ENCODE results near the gene NRTN. TPM values are rescaled to one million over a fixed set of nuclear protein-coding genes. Genes with fewer than 3 reads are reported as not detected.
"Not testable (repeated sequence)": the region's sequence is repeated elsewhere in the genome, so short reads cannot be mapped to it uniquely, and the experiment has no call there.

NRTN gene
- total RNA-seq, 1 donor: 0.10 TPM

DNA sequence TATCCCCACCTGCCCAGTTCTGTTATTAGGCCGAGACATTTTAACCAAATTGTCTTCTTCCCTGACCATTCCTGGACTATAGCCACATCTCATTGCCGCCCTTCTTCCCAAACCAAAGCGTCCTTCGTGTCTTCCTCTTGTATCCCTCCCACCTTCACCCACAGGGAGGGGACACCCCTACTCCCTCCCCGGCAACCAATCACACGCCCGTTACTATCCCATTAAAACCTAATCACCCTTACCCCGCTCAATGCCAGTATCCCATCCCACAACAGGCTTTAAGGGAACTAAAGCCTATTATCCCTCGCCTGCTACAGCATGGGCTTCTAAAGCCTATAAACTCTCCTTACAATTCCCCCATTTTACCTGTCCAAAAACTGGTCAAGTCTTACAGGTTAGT lies 50.3 kb downstream of the NRTN start:
- not testable (repeated sequence) for H3K9me3 ChIP-seq (ENCODE audit: low read depth, low read length); H3K27me3 ChIP-seq (ENCODE audit: insufficient read depth, low read length); H3K4me3 ChIP-seq (ENCODE audit: low read length); H3K4me1 ChIP-seq (ENCODE audit: insufficient read depth, low read length)

DNA sequence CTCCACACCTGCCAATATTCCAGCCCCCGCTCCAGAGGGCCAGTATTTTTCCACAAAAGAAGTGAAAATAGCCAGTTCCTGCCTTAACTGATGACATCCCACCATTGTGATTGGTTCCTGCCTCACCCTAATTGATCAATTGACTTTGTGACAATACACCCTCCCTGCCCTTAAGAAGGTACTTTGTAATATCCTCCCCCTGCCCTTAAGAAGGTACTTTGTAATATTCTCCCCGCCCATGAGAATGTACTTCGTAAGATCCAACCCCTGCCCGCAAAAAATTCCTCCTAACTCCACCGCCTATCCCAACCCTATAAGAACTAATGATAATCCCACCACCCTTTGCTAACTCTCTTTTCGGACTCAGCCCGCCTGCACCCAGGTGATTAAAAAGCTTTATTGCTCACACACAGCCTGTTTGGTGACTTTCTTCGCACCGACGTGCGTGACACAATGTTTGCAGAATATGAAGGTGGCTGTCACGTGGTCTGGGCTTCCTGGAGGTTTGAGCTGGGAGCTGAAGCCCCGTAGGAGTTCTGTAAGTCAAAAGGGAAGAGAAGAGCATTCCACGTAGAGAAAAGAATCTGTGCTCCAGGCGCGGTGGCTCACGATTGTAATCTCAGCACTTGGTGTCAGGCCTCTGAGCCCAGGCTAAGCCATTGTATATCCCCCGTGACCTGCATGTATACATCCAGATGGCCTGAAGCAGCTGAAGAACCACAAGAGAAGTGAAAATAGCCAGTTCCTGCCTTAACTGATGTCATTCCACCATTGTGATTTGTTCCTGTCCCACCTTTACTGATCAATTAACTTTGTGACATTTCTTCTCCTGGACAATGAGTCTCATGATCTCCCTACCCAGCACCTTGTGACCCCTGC lies 52.6 kb downstream of the NRTN start:
- H3K4me3 ChIP-seq (ENCODE audit: low read length): no peak overlapping the region
- H3K4me1 ChIP-seq (ENCODE audit: insufficient read depth, low read length): no peaks in the 10 kb centered on the region
- H3K9me3 ChIP-seq (ENCODE audit: low read depth, low read length): no peaks in the 10 kb centered on the region
- no peaks in the 10 kb centered on the region for H3K27me3 ChIP-seq (ENCODE audit: insufficient read depth, low read length)

DNA sequence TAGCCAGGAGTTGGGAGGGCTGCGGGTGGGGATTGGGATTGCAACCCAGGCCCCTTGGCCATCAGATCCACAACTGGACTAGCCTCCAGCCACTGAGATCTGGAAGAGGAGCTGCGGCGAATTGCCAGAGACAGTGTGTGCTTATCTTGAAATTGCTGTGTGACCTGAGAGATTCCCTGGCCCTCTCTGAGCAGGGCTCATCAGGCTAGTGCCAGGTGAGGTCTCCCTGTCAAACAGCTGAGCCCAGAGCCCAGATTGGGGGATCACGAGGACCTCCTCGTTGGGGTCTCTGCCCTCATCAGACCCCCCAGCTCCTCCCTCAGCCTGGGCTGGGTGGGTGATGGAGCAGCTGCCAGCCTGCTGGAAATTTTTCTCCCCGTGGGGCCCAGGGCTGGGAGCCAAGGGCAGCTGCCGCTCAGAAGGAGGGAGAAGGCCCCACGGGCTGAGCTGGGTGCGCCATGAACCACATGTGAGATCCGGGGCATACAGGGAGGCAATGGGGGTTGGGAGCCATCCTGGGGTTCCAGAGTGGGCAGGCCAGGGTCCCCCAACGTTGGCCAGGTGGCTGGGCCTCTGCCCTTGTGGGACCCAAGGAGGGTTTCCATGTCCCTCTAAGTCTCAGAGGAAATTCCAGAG lies 58.3 kb downstream of the NRTN start:
- Histone ChIP-seq H3K27me3 (ENCODE audit: insufficient read depth, low read length) (no peaks in the 10 kb centered on the region), H3K4me1 (ENCODE audit: insufficient read depth, low read length) (no peaks in the 10 kb centered on the region), H3K4me3 (ENCODE audit: low read length) (no peak overlapping the region), H3K9me3 (ENCODE audit: low read depth, low read length) (no peaks in the 10 kb centered on the region)

GRCh38 chr19:5864013-5864720 lies 59.3 kb downstream of the NRTN start:
- Histone ChIP-seq H3K27me3 (ENCODE audit: insufficient read depth, low read length) (no peaks in the 10 kb centered on the region), H3K4me1 (ENCODE audit: insufficient read depth, low read length) (no peaks in the 10 kb centered on the region), H3K4me3 (ENCODE audit: low read length) (no peak overlapping the region), H3K9me3 (ENCODE audit: low read depth, low read length) (no peaks in the 10 kb centered on the region)

DNA sequence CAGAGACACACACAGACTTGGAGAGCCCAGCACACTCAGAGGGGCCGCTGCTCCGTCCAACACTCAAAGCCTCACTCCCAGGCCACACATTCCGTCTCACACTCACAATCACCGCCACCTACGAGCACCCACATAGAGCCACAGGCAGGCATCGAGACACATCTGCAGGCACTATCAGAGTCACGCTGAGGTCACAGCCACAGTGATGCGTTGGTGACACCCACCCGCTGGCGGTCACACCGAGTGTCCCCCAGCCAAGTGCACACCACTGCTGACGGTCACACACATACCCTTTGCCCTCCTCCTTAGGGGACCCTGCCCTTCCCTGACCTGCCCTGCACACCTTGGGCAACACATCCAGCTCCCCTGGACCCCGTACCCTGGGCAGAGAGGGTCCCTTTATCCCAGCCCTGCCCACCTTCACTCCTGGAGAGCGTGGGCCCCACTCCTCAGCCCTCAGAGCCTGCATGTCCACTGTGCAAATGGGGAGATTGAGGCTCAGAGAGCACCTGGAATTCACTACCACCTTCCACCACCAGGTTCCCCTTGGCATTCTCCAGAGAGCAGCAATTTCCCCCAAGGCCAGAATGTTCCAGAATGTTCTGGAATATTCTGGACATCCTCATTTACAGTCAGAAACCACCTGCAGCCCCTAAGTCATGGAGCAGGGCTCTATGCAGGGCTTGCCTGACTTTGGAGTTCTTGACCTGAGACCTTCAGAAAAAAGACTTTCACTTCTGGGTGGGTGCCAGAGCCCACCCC lies 60.0 kb downstream of the NRTN start:
- no peaks in the 10 kb centered on the region for H3K27me3 ChIP-seq (ENCODE audit: insufficient read depth, low read length)
- no peak overlapping the region for H3K4me3 ChIP-seq (ENCODE audit: low read length)
- no peaks in the 10 kb centered on the region for H3K9me3 ChIP-seq (ENCODE audit: low read depth, low read length)

GRCh38 chr19:5865772-5866171 lies 60.9 kb downstream of the NRTN start:
- no peaks in the 10 kb centered on the region for H3K4me1 ChIP-seq (ENCODE audit: insufficient read depth, low read length)
- H3K4me3 ChIP-seq (ENCODE audit: low read length): no peak overlapping the region
- no peaks in the 10 kb centered on the region for H3K27me3 ChIP-seq (ENCODE audit: insufficient read depth, low read length)
- H3K9me3 ChIP-seq (ENCODE audit: low read depth, low read length): no peaks in the 10 kb centered on the region

More for the DNA sequence above, 60.0 kb downstream of the NRTN start:
- H3K4me1 ChIP-seq (ENCODE audit: insufficient read depth, low read length): no peaks in the 10 kb centered on the region

GRCh38 chr19:5867201-5868136 lies 62.6 kb downstream of the NRTN start:
- Histone ChIP-seq H3K9me3 (ENCODE audit: low read depth, low read length) (no peaks in the 10 kb centered on the region), H3K27me3 (ENCODE audit: insufficient read depth, low read length) (no peaks in the 10 kb centered on the region), H3K4me1 (ENCODE audit: insufficient read depth, low read length) (no peaks in the 10 kb centered on the region), H3K4me3 (ENCODE audit: low read length) (no peak overlapping the region)

- H3K9me3 ChIP-seq (ENCODE audit: low read depth, low read length): no peaks in the 10 kb centered on the region
- no peaks in the 10 kb centered on the region for H3K4me1 ChIP-seq (ENCODE audit: insufficient read depth, low read length)
- no peak overlapping the region for H3K4me3 ChIP-seq (ENCODE audit: low read length)
- H3K27me3 ChIP-seq (ENCODE audit: insufficient read depth, low read length): no peaks in the 10 kb centered on the region
Observed at GRCh38 chr19:5870986-5871394, 66.1 kb downstream of the NRTN start.

DNA sequence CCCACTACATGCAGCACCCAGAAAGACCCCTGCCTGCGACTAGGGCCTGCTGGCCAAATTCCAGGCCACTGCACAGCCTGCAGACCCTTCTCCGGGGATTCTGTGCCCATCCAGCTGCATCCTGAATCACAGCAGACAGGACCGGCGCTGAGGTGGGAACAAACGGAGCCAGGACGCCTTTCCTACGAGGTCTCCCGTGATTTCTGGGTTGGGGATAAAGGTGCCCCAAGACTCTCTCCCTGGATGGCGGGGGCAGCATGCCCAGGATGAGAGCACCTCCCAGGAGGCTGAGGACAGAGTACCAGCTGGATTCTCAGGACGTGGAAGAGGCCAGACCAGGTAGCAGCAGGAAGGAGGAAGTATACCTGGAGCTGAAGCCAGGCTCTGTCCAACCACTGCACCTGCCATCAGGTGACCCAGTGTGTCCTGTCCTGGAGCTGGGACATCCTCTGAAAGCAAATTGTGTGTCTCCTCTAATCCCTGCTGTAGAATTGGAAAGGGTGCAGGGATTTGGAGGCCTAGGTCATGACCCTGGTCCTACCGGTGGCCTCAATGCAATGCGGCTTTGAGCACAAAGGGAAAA lies 68.8 kb downstream of the NRTN start:
- no peaks in the 10 kb centered on the region for H3K4me1 ChIP-seq (ENCODE audit: insufficient read depth, low read length)
- H3K27me3 ChIP-seq (ENCODE audit: insufficient read depth, low read length): no peaks in the 10 kb centered on the region
- no peak overlapping the region for H3K4me3 ChIP-seq (ENCODE audit: low read length)
- H3K9me3 ChIP-seq (ENCODE audit: low read depth, low read length): no peaks in the 10 kb centered on the region

GRCh38 chr19:5874496-5874895 lies 69.6 kb downstream of the NRTN start:
- H3K4me3 ChIP-seq (ENCODE audit: low read length); H3K4me1 ChIP-seq (ENCODE audit: insufficient read depth, low read length); H3K27me3 ChIP-seq (ENCODE audit: insufficient read depth, low read length); H3K9me3 ChIP-seq (ENCODE audit: low read depth, low read length): not testable (repeated sequence)

- no peaks in the 10 kb centered on the region for H3K4me1 ChIP-seq (ENCODE audit: insufficient read depth, low read length)
- no peaks in the 10 kb centered on the region for H3K9me3 ChIP-seq (ENCODE audit: low read depth, low read length)
- peaks cover 7% of the 10 kb centered on the region for H3K27me3 ChIP-seq (ENCODE audit: insufficient read depth, low read length)
- H3K4me3 ChIP-seq (ENCODE audit: low read length): no peak overlapping the region
Observed at GRCh38 chr19:5877427-5877826, 72.6 kb downstream of the NRTN start.

DNA sequence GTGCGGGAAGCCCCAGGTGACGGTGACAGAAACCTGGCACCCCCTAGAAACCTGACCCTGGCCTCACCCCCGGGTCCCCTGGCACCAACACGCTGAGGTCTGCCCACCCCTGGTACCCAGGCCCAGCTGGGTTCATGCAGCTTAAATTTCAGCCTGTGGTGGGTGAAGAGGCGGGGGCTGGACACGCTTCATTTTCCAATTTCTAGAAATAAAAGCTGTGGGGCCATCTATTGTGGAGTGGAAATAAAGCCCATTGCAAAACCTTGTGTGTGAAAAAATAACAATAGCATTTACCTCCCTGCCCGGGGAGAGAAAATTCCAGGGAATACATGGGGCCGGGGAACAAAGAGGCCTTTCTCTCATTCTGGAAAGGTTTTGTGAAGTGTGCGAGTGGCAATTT lies 73.0 kb downstream of the NRTN start:
- Histone ChIP-seq H3K4me3 (ENCODE audit: low read length) (no peak overlapping the region), H3K4me1 (ENCODE audit: insufficient read depth, low read length) (no peaks in the 10 kb centered on the region), H3K9me3 (ENCODE audit: low read depth, low read length) (no peaks in the 10 kb centered on the region), H3K27me3 (ENCODE audit: insufficient read depth, low read length) (peaks cover 7% of the 10 kb centered on the region)

All from mononuclear cell (primary cell).